H1 (cell line): ENCODE measurements around the gene MAP3K6. TPM values are rescaled to one million over a fixed set of nuclear protein-coding genes. Genes with fewer than 3 reads are reported as not detected.

Source experiments
- CTCF ChIA-PET: fragments of 300-600 bp; sonication (Branson Sonifier 250); formaldehyde crosslinking; loops from one replicate; lab custom pipeline; 2021; ENCODE audit not compliant: partially characterized antibody; lab: Charles Lee
- POLR2A ChIA-PET: fragments of 300-600 bp; sonication (Branson Sonifier 250); formaldehyde crosslinking; loops from one replicate; lab custom pipeline; 2021; ENCODE audit warnings: inconsistent platforms; ENCODE audit not compliant: partially characterized antibody; lab: Charles Lee
- DNase-seq, 2 experiments: peaks; one replicate each; pipeline versions ENCODE4 v3.0.0 to v3.0.0-alpha.2; 2010 to 2022; ENCODE audit warnings: low spot score in 2 of 2, low read depth in 1 of 2, mixed read lengths in 1 of 2
- FAIRE-seq: peaks from 2 replicates; lab custom pipeline; 2011; peaks lifted over from hg19 to GRCh38; lab: Jason Lieb, UNC
- H2AFZ ChIP-seq: 2 replicates; pipeline ENCODE4 v1.8.1; 2012; ENCODE audit warnings: low read length, inconsistent platforms
- H2AK5ac ChIP-seq: 2 replicates; pipeline ENCODE4 v1.6.1; 2013; ENCODE audit warnings: low read depth, low read length
- H2BK120ac ChIP-seq: replicated peaks from 2 replicates; pipeline ENCODE3; 2013; ENCODE audit warnings: low read depth, low read length, inconsistent platforms
- H2BK12ac ChIP-seq: 2 replicates; pipeline ENCODE4 v1.6.1; 2013; ENCODE audit warnings: low read depth, low read length
- H2BK15ac ChIP-seq: 2 replicates; pipeline ENCODE4 v1.6.1; 2013; ENCODE audit warnings: low read length
- H2BK20ac ChIP-seq: 2 replicates; pipeline ENCODE4 v1.6.1; 2013; ENCODE audit warnings: low read length
- H2BK5ac ChIP-seq: 2 replicates; pipeline ENCODE4 v1.6.1; 2013; ENCODE audit warnings: low read depth, low read length
- H3K14ac ChIP-seq: 2 replicates; pipeline ENCODE4 v1.6.1; 2013; ENCODE audit warnings: inconsistent platforms; ENCODE audit not compliant: insufficient read length
- H3K18ac ChIP-seq: 2 replicates; pipeline ENCODE4 v1.6.1; 2013; ENCODE audit warnings: low read length; ENCODE audit errors: extremely low read depth
- H3K23ac ChIP-seq: 2 replicates; pipeline ENCODE4 v1.6.1; 2013; ENCODE audit warnings: inconsistent platforms; ENCODE audit not compliant: insufficient read length
- H3K23me2 ChIP-seq: 2 replicates; pipeline ENCODE4 v1.6.1; 2013; ENCODE audit warnings: low read depth, low read length
- H3K27ac ChIP-seq: 2 replicates; pipeline ENCODE4 v1.6.1; 2011; ENCODE audit warnings: low read depth, low read length, inconsistent platforms
- H3K27me3 ChIP-seq, 4 experiments: replicated peaks in 1 of 4; 1 replicate in 1 of 4; 2 replicates in 3 of 4; pipeline versions ENCODE4 v1.6.1 to v1.8.1; 2011 to 2013; ENCODE audit warnings: low read length in 3 of 4, mild to moderate bottlenecking in 3 of 4, inconsistent platforms in 2 of 4, mixed read lengths in 2 of 4, moderate library complexity in 1 of 4; ENCODE audit not compliant: control insufficient read depth in 3 of 4, insufficient read depth in 3 of 4; ENCODE audit errors: extremely low read depth in 1 of 4
- H3K36me3 ChIP-seq, 4 experiments: 2 replicates each; pipeline versions ENCODE4 v1.6.1 to v1.8.1; 2011 to 2013; ENCODE audit warnings: mild to moderate bottlenecking in 4 of 4, low read length in 3 of 4, moderate library complexity in 2 of 4, control low read depth in 1 of 4, inconsistent platforms in 1 of 4; ENCODE audit not compliant: insufficient read depth in 4 of 4, control insufficient read depth in 2 of 4
- H3K4ac ChIP-seq: replicated peaks from 2 replicates; pipeline ENCODE3; 2013; ENCODE audit warnings: low read length, low read depth, mixed read lengths, inconsistent platforms; ENCODE audit not compliant: insufficient read length
- H3K4me1 ChIP-seq, 4 experiments: replicated peaks in 1 of 4; 1 replicate in 1 of 4; 2 replicates in 3 of 4; pipeline versions ENCODE4 v1.6.1 to v1.8.1; 2011 to 2013; ENCODE audit warnings: low read length in 3 of 4, inconsistent platforms in 2 of 4, mixed read lengths in 1 of 4; ENCODE audit not compliant: insufficient read depth in 4 of 4, control insufficient read depth in 3 of 4
- H3K4me2 ChIP-seq, 2 experiments: 2 replicates each; pipeline versions ENCODE4 v1.6.1 to v1.8.1; 2011 to 2013; ENCODE audit warnings: low read depth in 2 of 2, low read length in 2 of 2, control low read depth in 1 of 2, inconsistent platforms in 1 of 2, mild to moderate bottlenecking in 1 of 2; ENCODE audit not compliant: insufficient read depth in 1 of 2
- H3K4me3 ChIP-seq, 4 experiments: fragments of 200-600, 300-600 bp in 1 of 4; sonication (generic), shearing (Covaris generic), sonication (Bioruptor Twin) in 1 of 4; 2 replicates each; pipeline versions ENCODE4 v1.5.1 to v1.8.1; 2011 to 2016; ENCODE audit warnings: low read length in 4 of 4, low read depth in 3 of 4, control low read depth in 2 of 4, inconsistent platforms in 2 of 4, mild to moderate bottlenecking in 2 of 4, mixed read lengths in 1 of 4, moderate library complexity in 1 of 4; ENCODE audit not compliant: insufficient read depth in 2 of 4; ENCODE audit errors: extremely low read depth in 1 of 4
- H3K56ac ChIP-seq: replicated peaks from 2 replicates; pipeline ENCODE3; 2013; ENCODE audit warnings: low read depth, mild to moderate bottlenecking, mixed read lengths, low read length, inconsistent platforms; ENCODE audit not compliant: insufficient read length
- H3K79me1 ChIP-seq: 2 replicates; pipeline ENCODE4 v1.6.1; 2013; ENCODE audit warnings: low read depth, low read length, control low read depth
- H3K79me2 ChIP-seq, 2 experiments: 2 replicates each; pipeline versions ENCODE4 v1.6.1 to v1.8.1; 2012 to 2013; ENCODE audit warnings: low read length in 2 of 2, mild to moderate bottlenecking in 2 of 2, inconsistent platforms in 1 of 2; ENCODE audit not compliant: insufficient read depth in 2 of 2, control insufficient read depth in 1 of 2
- H3K9ac ChIP-seq, 4 experiments: replicated peaks in 1 of 4; 1 replicate in 1 of 4; 2 replicates in 3 of 4; pipeline versions ENCODE4 v1.6.1 to v1.8.1; 2011 to 2013; ENCODE audit warnings: low read depth in 3 of 4, low read length in 3 of 4, control low read depth in 2 of 4, mild to moderate bottlenecking in 2 of 4, moderate library complexity in 2 of 4, inconsistent platforms in 1 of 4; ENCODE audit errors: extremely low read depth in 1 of 4
- H3K9me3 ChIP-seq, 2 experiments: 2 replicates each; pipeline versions ENCODE4 v1.6.1 to v1.8.1; 2012 to 2013; ENCODE audit warnings: mild to moderate bottlenecking in 2 of 2, moderate library complexity in 2 of 2, control low read depth in 1 of 2, inconsistent platforms in 1 of 2, low read depth in 1 of 2, low read length in 1 of 2, mixed read lengths in 1 of 2; ENCODE audit not compliant: insufficient read depth in 2 of 2
- H4K20me1 ChIP-seq, 2 experiments: replicated peaks in 1 of 2; 2 replicates each; pipeline versions ENCODE3 to v1.8.1; 2011 to 2013; ENCODE audit warnings: inconsistent platforms in 2 of 2, low read length in 2 of 2, mild to moderate bottlenecking in 1 of 2; ENCODE audit not compliant: insufficient read depth in 2 of 2, control insufficient read depth in 1 of 2
- H4K5ac ChIP-seq: 2 replicates; pipeline ENCODE4 v1.6.1; 2013; ENCODE audit warnings: low read length, low read depth, mixed read lengths, inconsistent platforms; ENCODE audit not compliant: insufficient read length
- H4K8ac ChIP-seq: 2 replicates; pipeline ENCODE4 v1.8.0; 2013; ENCODE audit warnings: mild to moderate bottlenecking, moderate library complexity, low read length, inconsistent platforms; ENCODE audit not compliant: insufficient read depth; ENCODE audit errors: extremely low read depth
- H4K91ac ChIP-seq: replicated peaks from 2 replicates; pipeline ENCODE3; 2013; ENCODE audit warnings: low read length, mixed read lengths, inconsistent platforms; ENCODE audit not compliant: insufficient read length
- BRCA1 ChIP-seq: IDR thresholded peaks from 2 replicates; pipeline ENCODE4 v1.6.1; 2012; ENCODE audit warnings: low read depth, low read length, improper control_type of control experiment
- CBX8 ChIP-seq: fragments of 300-800, 300-1000 bp; sonication (generic); IDR thresholded peaks from 2 replicates; pipeline ENCODE4 v1.7.1; 2016; ENCODE audit warnings: low read depth, low read length, borderline replicate concordance
- CTBP2 ChIP-seq: IDR thresholded peaks from 2 replicates; pipeline ENCODE4 v1.7.0; 2011; ENCODE audit warnings: borderline replicate concordance, mild to moderate bottlenecking, moderate library complexity, mixed read lengths, low read length; ENCODE audit not compliant: insufficient read depth, insufficient read length
- EGR1 ChIP-seq: IDR thresholded peaks from 2 replicates; pipeline ENCODE4 v1.6.1; 2011; ENCODE audit warnings: low read depth, low read length, borderline replicate concordance
- SIN3A ChIP-seq, 2 experiments: IDR thresholded peaks in 1 of 2; conservative IDR thresholded peaks in 1 of 2; 2 replicates each; pipeline ENCODE4 v1.6.1; 2011 to 2012; ENCODE audit warnings: low read length in 2 of 2, improper control_type of control experiment in 1 of 2, low read depth in 1 of 2, mild to moderate bottlenecking in 1 of 2
- SP1 ChIP-seq: IDR thresholded peaks from 2 replicates; pipeline ENCODE4 v1.6.1; 2011; ENCODE audit warnings: low read depth, low read length
- SP4 ChIP-seq: IDR thresholded peaks from 2 replicates; pipeline ENCODE4 v1.6.1; 2012; ENCODE audit warnings: low read length, inconsistent platforms
- TAF1 ChIP-seq: IDR thresholded peaks from 2 replicates; pipeline ENCODE4 v1.6.1; 2011; ENCODE audit warnings: mild to moderate bottlenecking, low read depth, low read length
- WGBS, 2 experiments: shearing (Covaris generic) in 1 of 2; methylation state at CpG; one replicate each; pipeline versions ENCODE4 v1.1.6 to v1.1.7; 2013 to 2015; ENCODE audit warnings: low lambda C conversion rate in 2 of 2, mixed read lengths in 2 of 2, inconsistent platforms in 1 of 2, low coverage in 1 of 2, missing lambda C conversion rate in 1 of 2; ENCODE audit not compliant: insufficient replicate concordance in 2 of 2, insufficient coverage in 1 of 2, insufficient read length in 1 of 2; ENCODE audit errors: extremely low coverage in 1 of 2, missing lambda C conversion rate in 1 of 2; 5-methylcytosine and 5-hydroxymethylcytosine counted together
- polyA plus RNA-seq, 7 experiments: library from polyadenylated mRNA; depleted of rRNA in 3 of 7; stranded (reverse) in 5 of 7; unstranded in 2 of 7; fragments of >200 nt in 5 of 7; fragments of 200-250 nt in 2 of 7; gene quantifications; 1 replicate in 5 of 7; 2 replicates in 1 of 7; 4 replicates in 1 of 7; pipeline versions ENCODE4 v1.2.1 to v1.2.3, GENCODE V29; 2011 to 2013; ENCODE audit warnings: missing spikeins in 2 of 7, mixed read lengths in 2 of 7
- total RNA-seq: library from RNA; stranded (reverse); fragmentation: NEBNext Ultra II Directional; extraction: Animal tissue kit (Norgen Biotek cat#: 25700); gene quantifications from 2 replicates; pipeline ENCODE4 v1.2.1, GENCODE V29; 2021
- TF ChIP-seq, protein P1 (sequence below), 3 experiments: IDR thresholded peaks; 1 replicate in 2 of 3; 2 replicates in 1 of 3; pipeline versions ENCODE4 v1.5.1 to v1.6.1; 2011; ENCODE audit warnings: low read length in 3 of 3, mild to moderate bottlenecking in 3 of 3, inconsistent platforms in 2 of 3, low read depth in 1 of 3, moderate library complexity in 1 of 3; ENCODE audit not compliant: insufficient read depth in 1 of 3; ENCODE audit errors: control extremely low read depth in 1 of 3

Gene MAP3K6
- total and polyA plus RNA-seq, 2 of the 8 experiments (the other 6 are each of a cell fraction or from before 2014, with no cell fraction given) = 7.4 to 7.6 TPM

- POLR2A ChIA-PET = interaction anchor here (1.6 to 3.5 kb wide), 3 partner anchors 50 to 87 kb away, joined by 3 to 8 read pairs (median 5); no protein-coding TSS in a partner anchor
- no peak overlapping the region for H2AK5ac ChIP-seq
- H3K27me3 ChIP-seq = no peaks in the 10 kb centered on the region
- no peak overlapping the region for H3K4ac ChIP-seq
- H3K23me2 ChIP-seq = peaks cover 13% of the 10 kb centered on the region
- FAIRE-seq (peak; percentile 97), DNase-seq (peak in 1 of 2 experiments; percentile 94)
- H3K56ac ChIP-seq = no peak overlapping the region
- H2BK5ac ChIP-seq = no peak overlapping the region
- no peak overlapping the region for H4K5ac ChIP-seq
- H2BK15ac ChIP-seq = no peak overlapping the region
- WGBS, 2 experiments = 39% methylated on average over 5 of the region's 5 CpGs; no CpG with 5 or more reads in 1 of the 2 experiments
- H2BK20ac ChIP-seq = no peak overlapping the region
- no peak overlapping the region for H3K27ac ChIP-seq
- no peaks in the 10 kb centered on the region for H3K9me3 ChIP-seq
- H4K8ac ChIP-seq = no peak overlapping the region
- no peak overlapping the region for H4K91ac ChIP-seq
- H3K14ac ChIP-seq = no peak overlapping the region
- no peak overlapping the region for H3K9ac ChIP-seq
- CTCF ChIA-PET = interaction anchor here (0.7 to 18.9 kb wide), 31 partner anchors 8 to 276 kb away, joined by 3 to 625 read pairs (median 5); partner anchors contain the start of genes CD164L2, FCN3 and MAP3K6
- no peaks in the 10 kb centered on the region for H3K79me2 ChIP-seq
- H3K36me3 ChIP-seq = no peaks in the 10 kb centered on the region
- no peak overlapping the region for H2BK12ac ChIP-seq
- no peak overlapping the region for H3K4me3 ChIP-seq
- peak overlapping the region in 1 of 2 experiments; percentile 44; a peak in 2 of 4 replicates for H3K4me2 ChIP-seq
- H2BK120ac ChIP-seq = no peak overlapping the region
- 0 out of 2 replicates have a peak overlapping the region, but pooled peaks have one; percentile 81 for H3K18ac ChIP-seq
- H4K20me1 ChIP-seq = peaks cover 0 to under 1% of the 10 kb centered on the region in 2 experiments
- H2AFZ ChIP-seq = no peak overlapping the region
- H3K79me1 ChIP-seq = no peaks in the 10 kb centered on the region
- H3K4me1 ChIP-seq = peaks cover 2 to 17% (median 11%) of the 10 kb centered on the region in 4 experiments
- no peak overlapping the region for H3K23ac ChIP-seq
- TF ChIP-seq CTBP2 (no peak), TAF1 (no peak), CBX8 (no peak), BRCA1 (no peak), EGR1 (no peak), SP1 (0 out of 2 replicates have a peak, but pooled peaks have one; percentile 9), SIN3A (conservative IDR thresholded peaks at IDR 0.05 in 1 of 2, IDR thresholded peaks at IDR 0.05 in 1 of 2; ENCODE audit: low read depth in 1 of 2, low read length in 2 of 2) (0 out of 4 replicates have a peak, but pooled peaks of 1 of the 2 experiments have one; percentile 59), SP4 (no peak)
- TF ChIP-seq, protein P1, sequence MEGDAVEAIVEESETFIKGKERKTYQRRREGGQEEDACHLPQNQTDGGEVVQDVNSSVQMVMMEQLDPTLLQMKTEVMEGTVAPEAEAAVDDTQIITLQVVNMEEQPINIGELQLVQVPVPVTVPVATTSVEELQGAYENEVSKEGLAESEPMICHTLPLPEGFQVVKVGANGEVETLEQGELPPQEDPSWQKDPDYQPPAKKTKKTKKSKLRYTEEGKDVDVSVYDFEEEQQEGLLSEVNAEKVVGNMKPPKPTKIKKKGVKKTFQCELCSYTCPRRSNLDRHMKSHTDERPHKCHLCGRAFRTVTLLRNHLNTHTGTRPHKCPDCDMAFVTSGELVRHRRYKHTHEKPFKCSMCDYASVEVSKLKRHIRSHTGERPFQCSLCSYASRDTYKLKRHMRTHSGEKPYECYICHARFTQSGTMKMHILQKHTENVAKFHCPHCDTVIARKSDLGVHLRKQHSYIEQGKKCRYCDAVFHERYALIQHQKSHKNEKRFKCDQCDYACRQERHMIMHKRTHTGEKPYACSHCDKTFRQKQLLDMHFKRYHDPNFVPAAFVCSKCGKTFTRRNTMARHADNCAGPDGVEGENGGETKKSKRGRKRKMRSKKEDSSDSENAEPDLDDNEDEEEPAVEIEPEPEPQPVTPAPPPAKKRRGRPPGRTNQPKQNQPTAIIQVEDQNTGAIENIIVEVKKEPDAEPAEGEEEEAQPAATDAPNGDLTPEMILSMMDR (IDR thresholded peaks at IDR 0.05; ENCODE audit: control extremely low read depth in 1 of 3, insufficient read depth in 1 of 3, low read depth in 1 of 3, low read length in 3 of 3) = peak; percentile 75 to 97 (median 95)
Measured at GRCh38 chr1:27388337-27389005, 21.7 kb upstream of the MAP3K6 start.
